NT2/D1 (cell line): ENCODE measurements around the gene DMD.

Experiments
- SUZ12 ChIP-seq: IDR thresholded peaks from 2 replicates; pipeline ENCODE4 v1.6.1; 2011; ENCODE audit not compliant: insufficient read length, insufficient read depth; ENCODE audit errors: extremely low read depth
- ZNF274 ChIP-seq: IDR thresholded peaks from 2 replicates; pipeline ENCODE4 v1.6.1; 2011; ENCODE audit warnings: mild to moderate bottlenecking, low read depth, low read length

DNA sequence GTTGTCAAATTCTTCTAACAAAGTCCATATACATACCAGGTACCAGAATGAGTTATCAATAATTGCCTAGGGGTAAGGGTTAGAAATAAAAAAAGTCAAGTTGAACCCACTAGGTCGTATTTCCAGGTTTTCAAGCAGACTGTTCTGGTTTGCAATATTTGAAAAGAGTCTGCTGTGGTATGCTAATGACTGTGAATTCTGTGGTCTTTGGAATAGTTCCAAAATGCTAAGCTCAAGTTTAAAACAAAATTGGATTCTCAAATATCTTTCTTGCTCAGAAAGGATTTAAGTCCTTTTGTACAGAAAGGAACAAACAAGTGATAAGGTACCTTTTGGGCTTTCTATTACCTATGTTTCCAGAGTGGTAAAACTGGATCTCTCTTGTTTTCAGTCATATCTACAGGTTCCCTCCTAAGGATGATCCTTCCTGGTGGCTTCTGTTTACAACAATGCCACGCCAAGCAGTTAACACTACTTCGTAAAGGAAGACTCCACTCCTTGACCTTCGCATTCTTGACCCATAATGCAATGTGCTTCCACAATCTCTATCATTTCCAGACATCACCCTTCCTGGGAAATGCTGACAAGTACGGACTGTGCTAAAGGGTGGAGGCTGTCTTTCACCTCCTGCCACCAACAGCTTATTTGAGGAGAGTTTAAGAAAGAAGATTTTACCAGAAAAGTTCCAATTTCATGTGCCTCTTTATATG lies 1607.8 kb downstream of the DMD start:
- no peak for TF ChIP-seq SUZ12
- no peak for TF ChIP-seq ZNF274
